AG10803 (cell line): ENCODE data around the gene CDK14.

ENCODE experiments used
- DNase-seq: peaks from one replicate; pipeline ENCODE4 v3.0.0; 2010; ENCODE audit warnings: low read depth
- H3K4me3 ChIP-seq: 2 replicates; pipeline ENCODE4 v1.5.1; 2011; ENCODE audit warnings: mild to moderate bottlenecking, low read length, control low read depth
- CTCF ChIP-seq: conservative IDR thresholded peaks from 2 replicates; pipeline ENCODE4 v1.5.1; 2011; ENCODE audit warnings: mild to moderate bottlenecking, low read length, control low read depth, inconsistent platforms

Gene CDK14

GRCh38 chr7:91206361-91206960 is 610.3 kb downstream of the CDK14 start:
- TF ChIP-seq CTCF = no peak
- DNase-seq = no peak
- H3K4me3 ChIP-seq = no peak overlapping the region

DNA sequence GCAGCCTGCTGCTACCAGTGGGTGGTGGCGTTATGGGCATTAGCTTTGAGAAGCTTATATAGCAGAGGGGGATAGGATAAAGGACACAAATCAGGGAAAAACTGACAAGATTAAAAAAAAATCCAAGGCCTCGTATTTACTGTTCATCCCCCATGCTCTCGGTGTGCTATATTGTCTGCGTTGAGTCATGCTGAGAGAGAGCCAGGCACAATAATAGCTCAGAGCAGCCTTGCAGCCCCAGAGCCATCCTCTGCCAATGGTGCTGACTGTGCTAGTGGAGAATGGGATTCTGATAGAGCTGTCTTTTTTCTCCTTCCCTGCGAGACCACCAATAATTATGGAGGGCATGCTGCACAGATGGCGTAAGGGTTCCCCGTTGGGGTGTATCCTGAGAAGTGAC is 616.5 kb downstream of the CDK14 start:
- DNase-seq = no peak
- no peak overlapping the region for H3K4me3 ChIP-seq
- no peak for TF ChIP-seq CTCF

GRCh38 chr7:91226411-91226810 is 630.3 kb downstream of the CDK14 start:
- no peak for TF ChIP-seq CTCF
- DNase-seq = no peak

GRCh38 chr7:91228327-91228726 is 632.2 kb downstream of the CDK14 start:
- no peak overlapping the region for H3K4me3 ChIP-seq
- DNase-seq = no peak
- no peak for TF ChIP-seq CTCF

More at GRCh38 chr7:91226411-91226810, 630.3 kb downstream of the CDK14 start:
- no peak overlapping the region for H3K4me3 ChIP-seq

- no peak for DNase-seq
- TF ChIP-seq CTCF = no peak
- no peak overlapping the region for H3K4me3 ChIP-seq
Measured at GRCh38 chr7:91228927-91229558, 632.9 kb downstream of the CDK14 start.

DNA sequence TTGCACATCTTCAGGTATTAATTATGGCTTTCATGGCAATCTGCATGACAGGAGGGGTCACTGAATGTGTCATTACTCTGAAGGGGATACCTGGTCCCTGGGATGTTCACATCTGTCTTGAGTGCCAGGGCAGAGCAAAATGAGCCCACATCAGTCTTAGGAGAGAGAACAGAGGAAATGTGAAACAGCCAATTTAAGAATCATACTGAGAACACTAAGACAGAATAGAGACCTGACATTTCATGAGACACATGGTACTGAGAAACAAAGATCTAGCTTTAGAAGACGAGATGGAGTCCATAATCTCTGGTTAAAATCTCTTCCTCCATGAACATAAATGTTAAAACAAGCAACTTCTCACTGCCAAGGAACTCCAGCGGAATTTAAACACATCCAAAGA is 634.0 kb downstream of the CDK14 start:
- H3K4me3 ChIP-seq = no peak overlapping the region
- TF ChIP-seq CTCF = no peak
- no peak for DNase-seq

DNA sequence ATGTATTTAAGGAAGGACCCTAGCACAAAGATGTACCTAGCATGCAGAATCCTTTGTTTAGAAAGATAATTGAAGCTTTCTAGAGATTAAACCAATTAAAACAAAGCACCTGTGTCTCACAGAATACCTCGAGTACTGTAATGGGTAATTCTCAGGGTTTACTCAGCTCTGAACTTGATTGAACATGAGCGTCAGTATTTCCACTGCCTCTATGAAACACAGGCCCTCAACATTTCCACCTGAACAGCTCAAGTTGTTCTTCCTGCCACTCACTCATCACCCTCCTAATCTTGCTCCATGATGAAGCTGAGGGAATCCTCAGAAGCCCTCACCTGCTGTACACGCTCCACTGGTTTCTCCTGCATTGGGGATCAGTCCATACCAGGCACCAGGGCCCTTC is 634.4 kb downstream of the CDK14 start:
- no peak for DNase-seq
- TF ChIP-seq CTCF = no peak
- H3K4me3 ChIP-seq = no peak overlapping the region
